ENCODE measurements around the gene TCF4. TPM values are rescaled to one million over a fixed set of nuclear protein-coding genes. Genes with fewer than 3 reads are reported as not detected.

TCF4 gene
- total and polyA plus RNA-seq, 2 experiments from 2014 or later = 77.7 to 89.2 TPM

DNA sequence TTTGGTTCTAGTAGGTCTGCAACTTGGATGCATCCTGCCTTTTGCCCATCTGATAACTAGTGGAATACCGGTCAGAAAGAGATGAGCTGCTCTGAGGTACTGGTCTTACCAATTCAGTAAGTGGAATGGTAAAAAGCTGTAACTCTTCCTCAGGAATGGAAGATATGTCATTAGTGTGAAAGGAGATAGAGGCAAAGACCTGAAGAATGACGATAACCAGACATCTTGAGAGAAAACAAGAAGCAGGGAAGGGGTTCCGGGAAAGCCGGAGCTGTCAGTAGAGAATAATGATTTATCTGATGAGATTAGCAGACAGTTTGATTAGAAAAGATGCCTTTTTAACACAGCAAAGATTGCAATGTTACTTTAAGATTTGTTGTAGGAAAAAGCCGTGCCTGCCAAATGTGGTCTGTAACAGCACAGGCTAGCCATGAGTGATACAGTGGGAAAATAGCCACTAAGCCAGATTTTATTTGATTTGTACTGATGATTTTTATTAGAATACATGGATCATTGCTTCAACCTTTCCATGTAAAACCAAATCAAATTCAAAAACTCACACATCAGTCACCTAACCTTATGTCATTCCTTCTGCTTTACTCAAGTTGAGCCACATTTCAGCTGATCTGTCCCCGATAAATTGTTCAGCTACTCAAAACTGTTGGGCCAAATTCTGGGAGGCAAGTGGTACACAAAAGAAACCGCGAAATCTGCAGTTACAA, 110.0 kb downstream of the TCF4 start:
- Histone ChIP-seq H3K4me3 (no peak overlapping the region), H3K4me2 (no peak overlapping the region), H2AFZ (no peak overlapping the region), H3K4me1 (ENCODE audit: insufficient read depth) (peaks cover 16% of the 10 kb centered on the region), H3F3A (replicated peaks; ENCODE audit: low read depth) (no peaks in the 10 kb centered on the region), H3K9me2 (ENCODE audit: insufficient read depth) (0 out of 2 replicates have a peak, but pooled peaks cover 2% of the 10 kb centered on the region), H3K79me2 (replicated peaks; ENCODE audit: insufficient read depth) (peaks cover 67% of the 10 kb centered on the region), H3K27ac (ENCODE audit: low read depth) (peak overlapping the region; percentile 3; the same call in 1 of the 2 replicates), H3K36me3 (ENCODE audit: insufficient read depth) (no peaks in the 10 kb centered on the region), H3K27me3 (ENCODE audit: insufficient read depth) (no peaks in the 10 kb centered on the region), H4K20me1 (replicated peaks; ENCODE audit: insufficient read depth) (no peaks in the 10 kb centered on the region)
- no peak for ATAC-seq
- DNase-seq (ENCODE audit: low spot score) = no peak
- TF ChIP-seq STAT1 (IDR thresholded peaks at IDR 0.05; ENCODE audit: unreplicated experiment) = no peak
- TF ChIP-seq CREB1 (CRISPR knock-in tag; IDR thresholded peaks at IDR 0.05; ENCODE audit: low read depth) = no peak
- TF ChIP-seq EZH2 (IDR thresholded peaks at IDR 0.05; ENCODE audit: low read depth, unreplicated experiment) = no peak
- Mint-ChIP-seq H3K36me3 (ENCODE audit: low read depth) (peaks cover 11% of the 10 kb centered on the region; the same call in 2 of the 3 replicates), H3K4me1 (peaks cover 49% of the 10 kb centered on the region), H3K27me3 (ENCODE audit: insufficient read depth, low read depth, poor library complexity) (no peaks in the 10 kb centered on the region), H3K4me3 (no peak overlapping the region), H3K27ac (no peak overlapping the region), H3K9me3 (no peaks in the 10 kb centered on the region)

DNA sequence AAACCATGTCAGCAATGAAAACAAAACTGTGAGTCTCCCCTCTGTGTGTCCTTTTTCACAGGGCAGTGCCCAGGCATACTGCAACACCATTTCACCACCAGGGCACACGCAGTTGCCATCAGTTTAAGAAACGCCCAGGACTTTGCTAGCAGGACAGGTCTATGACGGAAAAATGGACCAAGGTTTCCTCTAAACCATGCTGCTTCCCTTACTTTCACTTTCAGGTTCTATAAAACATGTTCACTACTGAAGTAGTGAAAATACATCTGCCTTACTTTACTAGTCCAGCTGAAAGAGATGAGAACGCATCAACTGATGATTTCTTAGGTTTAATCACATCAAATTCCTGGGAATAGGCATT, 110.5 kb downstream of the TCF4 start:
- H3K36me3 ChIP-seq (ENCODE audit: insufficient read depth) = no peaks in the 10 kb centered on the region
- H4K20me1 ChIP-seq (replicated peaks; ENCODE audit: insufficient read depth) = no peaks in the 10 kb centered on the region
- DNase-seq (ENCODE audit: low spot score) = no peak
- no peak overlapping the region for H3K4me2 ChIP-seq
- no peak overlapping the region for H3K4me3 Mint-ChIP-seq
- no peaks in the 10 kb centered on the region for H3F3A ChIP-seq (replicated peaks; ENCODE audit: low read depth)
- 0 out of 2 replicates have a peak, but pooled peaks cover 2% of the 10 kb centered on the region for H3K9me2 ChIP-seq (ENCODE audit: insufficient read depth)
- H3K79me2 ChIP-seq (replicated peaks; ENCODE audit: insufficient read depth) = peaks cover 66% of the 10 kb centered on the region
- H3K27ac Mint-ChIP-seq = no peak overlapping the region
- H3K9me3 Mint-ChIP-seq = no peaks in the 10 kb centered on the region
- H2AFZ ChIP-seq = no peak overlapping the region
- peak overlapping the region; percentile 3; the same call in 1 of the 2 replicates for H3K27ac ChIP-seq (ENCODE audit: low read depth)
- H3K36me3 Mint-ChIP-seq (ENCODE audit: low read depth) = peaks cover 6% of the 10 kb centered on the region; the same call in 2 of the 3 replicates
- H3K4me1 Mint-ChIP-seq = peaks cover 52% of the 10 kb centered on the region
- peaks cover 21% of the 10 kb centered on the region for H3K4me1 ChIP-seq (ENCODE audit: insufficient read depth)
- H3K27me3 Mint-ChIP-seq (ENCODE audit: insufficient read depth, low read depth, poor library complexity) = no peaks in the 10 kb centered on the region
- no peak overlapping the region for H3K4me3 ChIP-seq
- peak; percentile 30; the same call in 2 of the 3 replicates for ATAC-seq
- no peaks in the 10 kb centered on the region for H3K27me3 ChIP-seq (ENCODE audit: insufficient read depth)
- TF ChIP-seq CREB1 (CRISPR knock-in tag; IDR thresholded peaks at IDR 0.05; ENCODE audit: low read depth) (no peak), ZNF114 (CRISPR knock-in tag; IDR thresholded peaks at IDR 0.05) (no peak), STAT1 (IDR thresholded peaks at IDR 0.05; ENCODE audit: unreplicated experiment) (no peak), POLR2AphosphoS5 (IDR thresholded peaks at IDR 0.05; ENCODE audit: low read depth) (no peak), EZH2phosphoT487 (IDR thresholded peaks at IDR 0.05; ENCODE audit: unreplicated experiment) (no peak), ZNF331 (CRISPR knock-in tag; IDR thresholded peaks at IDR 0.05; ENCODE audit: low read depth) (no peak), NANOG (IDR thresholded peaks at IDR 0.05; ENCODE audit: borderline replicate concordance) (no peak), JUNB (IDR thresholded peaks at IDR 0.05; ENCODE audit: unreplicated experiment) (no peak)
- TF ChIP-seq, protein P1, sequence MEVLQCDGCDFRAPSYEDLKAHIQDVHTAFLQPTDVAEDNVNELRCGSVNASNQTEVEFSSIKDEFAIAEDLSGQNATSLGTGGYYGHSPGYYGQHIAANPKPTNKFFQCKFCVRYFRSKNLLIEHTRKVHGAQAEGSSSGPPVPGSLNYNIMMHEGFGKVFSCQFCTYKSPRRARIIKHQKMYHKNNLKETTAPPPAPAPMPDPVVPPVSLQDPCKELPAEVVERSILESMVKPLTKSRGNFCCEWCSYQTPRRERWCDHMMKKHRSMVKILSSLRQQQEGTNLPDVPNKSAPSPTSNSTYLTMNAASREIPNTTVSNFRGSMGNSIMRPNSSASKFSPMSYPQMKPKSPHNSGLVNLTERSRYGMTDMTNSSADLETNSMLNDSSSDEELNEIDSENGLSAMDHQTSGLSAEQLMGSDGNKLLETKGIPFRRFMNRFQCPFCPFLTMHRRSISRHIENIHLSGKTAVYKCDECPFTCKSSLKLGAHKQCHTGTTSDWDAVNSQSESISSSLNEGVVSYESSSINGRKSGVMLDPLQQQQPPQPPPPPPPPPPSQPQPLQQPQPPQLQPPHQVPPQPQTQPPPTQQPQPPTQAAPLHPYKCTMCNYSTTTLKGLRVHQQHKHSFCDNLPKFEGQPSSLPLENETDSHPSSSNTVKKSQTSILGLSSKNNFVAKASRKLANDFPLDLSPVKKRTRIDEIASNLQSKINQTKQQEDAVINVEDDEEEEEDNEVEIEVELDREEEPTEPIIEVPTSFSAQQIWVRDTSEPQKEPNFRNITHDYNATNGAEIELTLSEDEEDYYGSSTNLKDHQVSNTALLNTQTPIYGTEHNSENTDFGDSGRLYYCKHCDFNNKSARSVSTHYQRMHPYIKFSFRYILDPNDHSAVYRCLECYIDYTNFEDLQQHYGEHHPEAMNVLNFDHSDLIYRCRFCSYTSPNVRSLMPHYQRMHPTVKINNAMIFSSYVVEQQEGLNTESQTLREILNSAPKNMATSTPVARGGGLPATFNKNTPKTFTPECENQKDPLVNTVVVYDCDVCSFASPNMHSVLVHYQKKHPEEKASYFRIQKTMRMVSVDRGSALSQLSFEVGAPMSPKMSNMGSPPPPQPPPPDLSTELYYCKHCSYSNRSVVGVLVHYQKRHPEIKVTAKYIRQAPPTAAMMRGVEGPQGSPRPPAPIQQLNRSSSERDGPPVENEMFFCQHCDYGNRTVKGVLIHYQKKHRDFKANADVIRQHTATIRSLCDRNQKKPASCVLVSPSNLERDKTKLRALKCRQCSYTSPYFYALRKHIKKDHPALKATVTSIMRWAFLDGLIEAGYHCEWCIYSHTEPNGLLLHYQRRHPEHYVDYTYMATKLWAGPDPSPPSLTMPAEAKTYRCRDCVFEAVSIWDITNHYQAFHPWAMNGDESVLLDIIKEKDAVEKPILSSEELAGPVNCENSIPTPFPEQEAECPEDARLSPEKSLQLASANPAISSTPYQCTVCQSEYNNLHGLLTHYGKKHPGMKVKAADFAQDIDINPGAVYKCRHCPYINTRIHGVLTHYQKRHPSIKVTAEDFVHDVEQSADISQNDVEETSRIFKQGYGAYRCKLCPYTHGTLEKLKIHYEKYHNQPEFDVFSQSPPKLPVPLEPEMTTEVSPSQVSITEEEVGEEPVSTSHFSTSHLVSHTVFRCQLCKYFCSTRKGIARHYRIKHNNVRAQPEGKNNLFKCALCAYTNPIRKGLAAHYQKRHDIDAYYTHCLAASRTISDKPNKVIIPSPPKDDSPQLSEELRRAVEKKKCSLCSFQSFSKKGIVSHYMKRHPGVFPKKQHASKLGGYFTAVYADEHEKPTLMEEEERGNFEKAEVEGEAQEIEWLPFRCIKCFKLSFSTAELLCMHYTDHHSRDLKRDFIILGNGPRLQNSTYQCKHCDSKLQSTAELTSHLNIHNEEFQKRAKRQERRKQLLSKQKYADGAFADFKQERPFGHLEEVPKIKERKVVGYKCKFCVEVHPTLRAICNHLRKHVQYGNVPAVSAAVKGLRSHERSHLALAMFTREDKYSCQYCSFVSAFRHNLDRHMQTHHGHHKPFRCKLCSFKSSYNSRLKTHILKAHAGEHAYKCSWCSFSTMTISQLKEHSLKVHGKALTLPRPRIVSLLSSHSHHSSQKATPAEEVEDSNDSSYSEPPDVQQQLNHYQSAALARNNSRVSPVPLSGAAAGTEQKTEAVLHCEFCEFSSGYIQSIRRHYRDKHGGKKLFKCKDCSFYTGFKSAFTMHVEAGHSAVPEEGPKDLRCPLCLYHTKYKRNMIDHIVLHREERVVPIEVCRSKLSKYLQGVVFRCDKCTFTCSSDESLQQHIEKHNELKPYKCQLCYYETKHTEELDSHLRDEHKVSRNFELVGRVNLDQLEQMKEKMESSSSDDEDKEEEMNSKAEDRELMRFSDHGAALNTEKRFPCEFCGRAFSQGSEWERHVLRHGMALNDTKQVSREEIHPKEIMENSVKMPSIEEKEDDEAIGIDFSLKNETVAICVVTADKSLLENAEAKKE (CRISPR knock-in tag; IDR thresholded peaks at IDR 0.05) = no peak
- TF ChIP-seq, protein P2, sequence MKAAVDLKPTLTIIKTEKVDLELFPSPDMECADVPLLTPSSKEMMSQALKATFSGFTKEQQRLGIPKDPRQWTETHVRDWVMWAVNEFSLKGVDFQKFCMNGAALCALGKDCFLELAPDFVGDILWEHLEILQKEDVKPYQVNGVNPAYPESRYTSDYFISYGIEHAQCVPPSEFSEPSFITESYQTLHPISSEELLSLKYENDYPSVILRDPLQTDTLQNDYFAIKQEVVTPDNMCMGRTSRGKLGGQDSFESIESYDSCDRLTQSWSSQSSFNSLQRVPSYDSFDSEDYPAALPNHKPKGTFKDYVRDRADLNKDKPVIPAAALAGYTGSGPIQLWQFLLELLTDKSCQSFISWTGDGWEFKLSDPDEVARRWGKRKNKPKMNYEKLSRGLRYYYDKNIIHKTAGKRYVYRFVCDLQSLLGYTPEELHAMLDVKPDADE (IDR thresholded peaks at IDR 0.05) = no peak
- TF ChIP-seq, protein P3, sequence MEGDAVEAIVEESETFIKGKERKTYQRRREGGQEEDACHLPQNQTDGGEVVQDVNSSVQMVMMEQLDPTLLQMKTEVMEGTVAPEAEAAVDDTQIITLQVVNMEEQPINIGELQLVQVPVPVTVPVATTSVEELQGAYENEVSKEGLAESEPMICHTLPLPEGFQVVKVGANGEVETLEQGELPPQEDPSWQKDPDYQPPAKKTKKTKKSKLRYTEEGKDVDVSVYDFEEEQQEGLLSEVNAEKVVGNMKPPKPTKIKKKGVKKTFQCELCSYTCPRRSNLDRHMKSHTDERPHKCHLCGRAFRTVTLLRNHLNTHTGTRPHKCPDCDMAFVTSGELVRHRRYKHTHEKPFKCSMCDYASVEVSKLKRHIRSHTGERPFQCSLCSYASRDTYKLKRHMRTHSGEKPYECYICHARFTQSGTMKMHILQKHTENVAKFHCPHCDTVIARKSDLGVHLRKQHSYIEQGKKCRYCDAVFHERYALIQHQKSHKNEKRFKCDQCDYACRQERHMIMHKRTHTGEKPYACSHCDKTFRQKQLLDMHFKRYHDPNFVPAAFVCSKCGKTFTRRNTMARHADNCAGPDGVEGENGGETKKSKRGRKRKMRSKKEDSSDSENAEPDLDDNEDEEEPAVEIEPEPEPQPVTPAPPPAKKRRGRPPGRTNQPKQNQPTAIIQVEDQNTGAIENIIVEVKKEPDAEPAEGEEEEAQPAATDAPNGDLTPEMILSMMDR (conservative IDR thresholded peaks at IDR 0.05; ENCODE audit: low read depth in 2 of 2) = no peak; a peak in 1 of 4 replicates

All from GM23338 (cell line).